Fibroblast of lung (primary cell): ENCODE results near the gene PFKFB2.

Source experiments
- CTCF ChIP-seq, 2 donors: IDR thresholded peaks in 1 of 2; conservative IDR thresholded peaks in 1 of 2; 1 replicate in 1 of 2; 2 replicates in 1 of 2; pipeline ENCODE4 v1.5.1; 2011 to 2012; ENCODE audit warnings: low read length in 2 of 2, control low read depth in 1 of 2, inconsistent platforms in 1 of 2, low read depth in 1 of 2, mild to moderate bottlenecking in 1 of 2
- EZH2 ChIP-seq: IDR thresholded peaks from 2 replicates; pipeline ENCODE4 v1.5.1; 2012; ENCODE audit warnings: low read length, control low read depth, mild to moderate bottlenecking; ENCODE audit errors: missing control alignments

- no peak for TF ChIP-seq CTCF (conservative IDR thresholded peaks at IDR 0.05 in 1 of 2, IDR thresholded peaks at IDR 0.05 in 1 of 2; ENCODE audit: low read depth in 1 of 2, low read length in 2 of 2)
- TF ChIP-seq EZH2, result no peak
These were observed 49.6 kb downstream of the PFKFB2 start for GRCh38 chr1:207102659-207103058.
